Caco-2 (cell line): ENCODE data around the gene ZNF467. TPM values are rescaled to one million over a fixed set of nuclear protein-coding genes. Genes with fewer than 3 reads are reported as not detected.

Experiments used
- BruUV-seq: library from RNA; stranded (reverse); fragments of 400-500 nt; replicated peaks from 2 replicates; lab custom pipeline; 2021; lab: Mats Ljungman, UMichigan
- CTCF ChIA-PET: fragments of 300-600 bp; sonication (Branson Sonifier 250); formaldehyde crosslinking; loops from one replicate; lab custom pipeline; 2022; ENCODE audit warnings: antibody characterized with exemption; lab: Charles Lee
- POLR2A ChIA-PET: fragments of 300-600 bp; sonication (Branson Sonifier 250); formaldehyde crosslinking; loops from one replicate; lab custom pipeline; 2022; ENCODE audit warnings: antibody characterized with exemption; lab: Charles Lee
- DNase-seq, 2 experiments: peaks; one replicate each; pipeline versions ENCODE4 v3.0.0 to v3.0.0-alpha.2; 2020 to 2022
- H3K27me3 ChIP-seq: replicated peaks from 2 replicates; pipeline ENCODE4 v1.6.0; 2011; ENCODE audit warnings: low read length; ENCODE audit not compliant: control insufficient read depth, insufficient read depth
- H3K36me3 ChIP-seq: 2 replicates; pipeline ENCODE4 v1.5.1; 2011; ENCODE audit warnings: low read length; ENCODE audit not compliant: control insufficient read depth, insufficient read depth
- H3K4me1 ChIP-seq: fragments of 250-450 bp; sonication (Bioruptor Pico); 2 replicates; pipeline ENCODE4 v1.5.1; 2020; ENCODE audit warnings: mild to moderate bottlenecking
- H3K4me3 ChIP-seq: 2 replicates; pipeline ENCODE4 v1.5.1; 2011; ENCODE audit warnings: low read depth, mild to moderate bottlenecking, control low read depth, low read length
- H3K9me3 ChIP-seq: fragments of 250-450 bp; sonication (Bioruptor Pico); 2 replicates; pipeline ENCODE4 v1.5.1; 2020; ENCODE audit warnings: mild to moderate bottlenecking, moderate library complexity
- H3K27ac Mint-ChIP-seq: one replicate; pipeline ENCODE4 v1.8.0; 2022; ENCODE audit warnings: mixed read lengths; ENCODE audit not compliant: unreplicated experiment
- H3K27me3 Mint-ChIP-seq: one replicate; pipeline ENCODE4 v1.8.0; 2022; ENCODE audit warnings: mixed read lengths; ENCODE audit not compliant: insufficient read depth, unreplicated experiment
- H3K36me3 Mint-ChIP-seq: one replicate; pipeline ENCODE4 v1.8.0; 2022; ENCODE audit warnings: mild to moderate bottlenecking, mixed read lengths; ENCODE audit not compliant: insufficient read depth, unreplicated experiment
- H3K4me1 Mint-ChIP-seq: one replicate; pipeline ENCODE4 v1.8.0; 2022; ENCODE audit warnings: low read depth, mixed read lengths; ENCODE audit not compliant: unreplicated experiment
- H3K4me3 Mint-ChIP-seq: one replicate; pipeline ENCODE4 v1.8.0; 2022; ENCODE audit warnings: mild to moderate bottlenecking, moderate library complexity, mixed read lengths; ENCODE audit not compliant: unreplicated experiment
- H3K9me3 Mint-ChIP-seq: one replicate; pipeline ENCODE4 v1.8.0; 2022; ENCODE audit warnings: mixed read lengths; ENCODE audit not compliant: unreplicated experiment
- CTCF ChIP-seq, 2 experiments: fragments of 200-600 bp in 1 of 2; IDR thresholded peaks; 1 replicate in 1 of 2; 2 replicates in 1 of 2; pipeline versions ENCODE4 v1.5.1 to v1.8.0; 2011 to 2022; ENCODE audit warnings: antibody characterized with exemption in 1 of 2, control low read depth in 1 of 2, inconsistent platforms in 1 of 2, low read depth in 1 of 2, low read length in 1 of 2, mild to moderate bottlenecking in 1 of 2, moderate library complexity in 1 of 2; ENCODE audit not compliant: insufficient read depth in 1 of 2, severe bottlenecking in 1 of 2, unreplicated experiment in 1 of 2
- intact Hi-C: fragments of 100-400 bp; cut with micrococcal nuclease; formaldehyde crosslinking; loops from one replicate; pipeline ENCODE4 v1.10.0; 2022; ENCODE audit not compliant: unreplicated experiment
- total RNA-seq: library from RNA; stranded (reverse); gene quantifications from 2 replicates; pipeline ENCODE4 v1.2.3, GENCODE V29; 2022

The ZNF467 gene
- total RNA-seq, 1 experiment from 2014 or later: 1.7 TPM

GRCh38 chr7:149736478-149737360 is 36.7 kb downstream of the ZNF467 start:
- Mint-ChIP-seq H3K9me3 (no peaks in the 10 kb centered on the region), H3K4me1 (peaks cover under 1% of the 10 kb centered on the region), H3K27ac (no peak overlapping the region), H3K4me3 (no peak overlapping the region), H3K27me3 (peaks cover 7% of the 10 kb centered on the region), H3K36me3 (no peaks in the 10 kb centered on the region)
- Histone ChIP-seq H3K4me1 (peaks cover 3% of the 10 kb centered on the region; the same call in 1 of the 2 replicates), H3K4me3 (no peak overlapping the region), H3K36me3 (no peaks in the 10 kb centered on the region), H3K27me3 (no peaks in the 10 kb centered on the region), H3K9me3 (no peaks in the 10 kb centered on the region)
- POLR2A ChIA-PET: no interaction called here
- intact Hi-C loops: no loop called here
- CTCF ChIA-PET: no interaction called here
- no peak for DNase-seq
- no TSS peak for BruUV-seq
- TF ChIP-seq CTCF (IDR thresholded peaks at IDR 0.05; ENCODE audit: insufficient read depth in 1 of 2, low read depth in 1 of 2, low read length in 1 of 2, severe bottlenecking in 1 of 2, unreplicated experiment in 1 of 2): no peak

- Mint-ChIP-seq H3K4me3 (no peak overlapping the region), H3K27ac (no peak overlapping the region), H3K27me3 (peaks cover 7% of the 10 kb centered on the region), H3K4me1 (no peaks in the 10 kb centered on the region), H3K9me3 (no peaks in the 10 kb centered on the region), H3K36me3 (no peaks in the 10 kb centered on the region)
- Histone ChIP-seq H3K4me3 (no peak overlapping the region), H3K27me3 (no peaks in the 10 kb centered on the region), H3K4me1 (peaks cover 3% of the 10 kb centered on the region; the same call in 1 of the 2 replicates), H3K9me3 (no peaks in the 10 kb centered on the region), H3K36me3 (no peaks in the 10 kb centered on the region)
- intact Hi-C loops: no loop called here
- no TSS peak for BruUV-seq
- TF ChIP-seq CTCF (IDR thresholded peaks at IDR 0.05; ENCODE audit: insufficient read depth in 1 of 2, low read depth in 1 of 2, low read length in 1 of 2, severe bottlenecking in 1 of 2, unreplicated experiment in 1 of 2): no peak
- DNase-seq: no peak
- CTCF ChIA-PET: no interaction called here
- POLR2A ChIA-PET: no interaction called here
These were observed 37.5 kb downstream of the ZNF467 start for GRCh38 chr7:149735779-149736477.

- POLR2A ChIA-PET: no interaction called here
These were observed 38.2 kb downstream of the ZNF467 start for GRCh38 chr7:149735181-149735602.

More at GRCh38 chr7:149735181-149735602, 38.2 kb downstream of the ZNF467 start:
- Histone ChIP-seq H3K36me3 (no peaks in the 10 kb centered on the region), H3K4me3 (no peak overlapping the region), H3K9me3 (no peaks in the 10 kb centered on the region), H3K27me3 (no peaks in the 10 kb centered on the region), H3K4me1 (peaks cover 3% of the 10 kb centered on the region; the same call in 1 of the 2 replicates)
- BruUV-seq: no TSS peak
- no peak overlapping the region for H3K4me3 Mint-ChIP-seq
- no peaks in the 10 kb centered on the region for H3K36me3 Mint-ChIP-seq
- TF ChIP-seq CTCF (IDR thresholded peaks at IDR 0.05; ENCODE audit: insufficient read depth in 1 of 2, low read depth in 1 of 2, low read length in 1 of 2, severe bottlenecking in 1 of 2, unreplicated experiment in 1 of 2): no peak
- no peaks in the 10 kb centered on the region for H3K4me1 Mint-ChIP-seq
- H3K27ac Mint-ChIP-seq: no peak overlapping the region
- DNase-seq: no peak
- H3K9me3 Mint-ChIP-seq: no peaks in the 10 kb centered on the region
- peaks cover 7% of the 10 kb centered on the region for H3K27me3 Mint-ChIP-seq
- intact Hi-C loops: no loop called here
- CTCF ChIA-PET: no interaction called here
